GM12801 (cell line): ENCODE measurements around the gene ACR.

Experiments
- TF ChIP-seq, protein P1 (sequence below): IDR thresholded peaks from one replicate; pipeline ENCODE4 v1.5.1; 2011; ENCODE audit warnings: control low read depth; ENCODE audit not compliant: insufficient read length; ENCODE audit errors: extremely low read depth

The ACR gene

GRCh38 chr22:50704510-50705218, 33.3 kb upstream of the ACR start:
- TF ChIP-seq, protein P1, sequence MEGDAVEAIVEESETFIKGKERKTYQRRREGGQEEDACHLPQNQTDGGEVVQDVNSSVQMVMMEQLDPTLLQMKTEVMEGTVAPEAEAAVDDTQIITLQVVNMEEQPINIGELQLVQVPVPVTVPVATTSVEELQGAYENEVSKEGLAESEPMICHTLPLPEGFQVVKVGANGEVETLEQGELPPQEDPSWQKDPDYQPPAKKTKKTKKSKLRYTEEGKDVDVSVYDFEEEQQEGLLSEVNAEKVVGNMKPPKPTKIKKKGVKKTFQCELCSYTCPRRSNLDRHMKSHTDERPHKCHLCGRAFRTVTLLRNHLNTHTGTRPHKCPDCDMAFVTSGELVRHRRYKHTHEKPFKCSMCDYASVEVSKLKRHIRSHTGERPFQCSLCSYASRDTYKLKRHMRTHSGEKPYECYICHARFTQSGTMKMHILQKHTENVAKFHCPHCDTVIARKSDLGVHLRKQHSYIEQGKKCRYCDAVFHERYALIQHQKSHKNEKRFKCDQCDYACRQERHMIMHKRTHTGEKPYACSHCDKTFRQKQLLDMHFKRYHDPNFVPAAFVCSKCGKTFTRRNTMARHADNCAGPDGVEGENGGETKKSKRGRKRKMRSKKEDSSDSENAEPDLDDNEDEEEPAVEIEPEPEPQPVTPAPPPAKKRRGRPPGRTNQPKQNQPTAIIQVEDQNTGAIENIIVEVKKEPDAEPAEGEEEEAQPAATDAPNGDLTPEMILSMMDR, result no peak

DNA sequence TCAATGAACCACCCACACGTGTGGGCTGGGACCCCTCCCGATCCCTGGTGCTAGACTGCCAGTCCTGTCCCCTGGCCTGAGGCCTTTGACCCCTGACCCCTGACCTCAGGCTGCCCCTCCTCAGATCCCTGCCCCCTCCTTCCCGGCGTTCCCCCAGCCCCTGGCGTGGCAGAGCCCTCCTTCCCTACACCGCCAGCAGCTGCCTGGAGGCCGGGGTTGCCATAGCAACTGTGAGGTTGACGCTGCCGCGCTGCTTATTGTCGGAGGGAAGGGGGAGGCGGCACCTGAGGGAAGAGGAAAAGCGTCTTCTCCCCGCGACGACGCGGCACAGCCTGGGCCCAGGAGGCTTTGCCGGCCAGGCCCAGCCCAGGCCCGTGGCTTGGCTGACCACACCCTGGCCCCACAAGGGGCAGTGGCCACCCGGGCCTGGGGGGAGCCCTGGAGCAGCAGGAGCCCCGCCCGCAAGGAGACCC, 32.7 kb upstream of the ACR start:
- TF ChIP-seq, protein P1, result no peak

- TF ChIP-seq, protein P1, result no peak
Observed at GRCh38 chr22:50705851-50706351, 32.1 kb upstream of the ACR start.

GRCh38 chr22:50706481-50707125, 31.4 kb upstream of the ACR start:
- TF ChIP-seq, protein P1, result no peak

- TF ChIP-seq, protein P1, result no peak
Observed at GRCh38 chr22:50708474-50708873, 29.5 kb upstream of the ACR start.

DNA sequence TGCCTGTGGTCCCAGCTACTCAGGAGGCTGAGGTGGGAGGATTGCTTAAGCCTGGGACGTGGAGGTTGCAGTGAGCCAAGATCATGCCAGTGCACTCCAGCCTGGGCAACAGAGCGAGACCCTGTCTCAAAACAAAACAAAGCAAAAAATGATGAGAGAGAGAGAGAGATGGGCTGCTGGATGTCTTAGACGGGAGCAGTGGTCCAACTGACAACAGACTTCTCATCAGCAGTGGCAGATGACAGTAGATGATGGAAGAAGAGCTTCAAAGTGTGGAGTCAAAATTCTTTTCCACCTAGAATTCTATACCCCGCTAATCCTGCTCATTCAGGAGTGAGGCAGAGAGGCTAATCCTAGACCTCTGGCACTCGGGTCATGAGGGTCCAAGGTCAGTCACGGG, 29.0 kb upstream of the ACR start:
- TF ChIP-seq, protein P1, result no peak

DNA sequence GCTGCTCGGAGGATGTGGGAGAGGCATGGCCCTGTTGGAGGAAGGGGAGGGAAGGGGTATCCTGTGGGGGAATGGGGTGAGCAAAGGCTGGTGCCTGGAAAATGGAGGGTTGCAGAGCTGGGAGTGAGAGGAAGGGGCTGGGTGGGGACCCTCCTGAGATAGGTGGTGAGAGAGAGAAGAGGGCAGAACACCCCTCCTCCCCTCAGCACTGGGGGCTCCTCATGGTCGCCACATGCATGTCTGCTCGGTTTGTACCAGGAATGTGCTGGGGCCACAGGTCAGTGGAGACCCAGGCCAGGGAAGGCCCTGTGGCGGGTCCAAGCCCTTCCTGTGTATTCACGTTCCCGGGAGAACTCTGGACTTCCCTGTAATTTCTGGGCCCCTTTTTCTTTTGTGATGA, 27.8 kb upstream of the ACR start:
- TF ChIP-seq, protein P1, result no peak
